RWPE2 (cell line): ENCODE data around the gene ZNF80.

Source experiments
- ATAC-seq: fragments of 200-7000 bp; cut with Tn5 transposase; 3 replicates; pipeline ENCODE4 v1.9.1; 2021; ENCODE audit warnings: low read depth
- DNase-seq: peaks from one replicate; pipeline ENCODE4 v3.0.0-alpha.2; 2020; ENCODE audit warnings: low spot score
- H3K27ac ChIP-seq: fragments of 450-650 bp; 2 replicates; pipeline ENCODE4 v1.5.1; 2017; ENCODE audit warnings: mild to moderate bottlenecking; ENCODE audit not compliant: poor library complexity, severe bottlenecking
- H3K27me3 ChIP-seq: fragments of 250-450 bp; sonication (Bioruptor Pico); 2 replicates; pipeline ENCODE4 v1.5.1; 2021; ENCODE audit warnings: mild to moderate bottlenecking, moderate library complexity; ENCODE audit not compliant: insufficient read depth, poor library complexity, severe bottlenecking
- H3K36me3 ChIP-seq: fragments of 250-450 bp; sonication (Bioruptor Pico); 2 replicates; pipeline ENCODE4 v1.5.1; 2020; ENCODE audit warnings: low read depth, mild to moderate bottlenecking, moderate library complexity
- H3K4me1 ChIP-seq: fragments of 250-450 bp; sonication (Bioruptor Pico); 2 replicates; pipeline ENCODE4 v1.5.1; 2021; ENCODE audit warnings: mild to moderate bottlenecking, moderate library complexity; ENCODE audit not compliant: insufficient read depth, poor library complexity, severe bottlenecking
- H3K4me3 ChIP-seq: fragments of 250-450 bp; sonication (Bioruptor Pico); 2 replicates; pipeline ENCODE4 v1.5.1; 2021; ENCODE audit warnings: mild to moderate bottlenecking, moderate library complexity; ENCODE audit not compliant: severe bottlenecking
- H3K9me3 ChIP-seq: fragments of 250-450 bp; sonication (Bioruptor Pico); 2 replicates; pipeline ENCODE4 v1.5.1; 2021; ENCODE audit warnings: mild to moderate bottlenecking, moderate library complexity; ENCODE audit not compliant: severe bottlenecking
- CTCF ChIP-seq: fragments of 450-650 bp; IDR thresholded peaks from one replicate; pipeline ENCODE4 v1.5.1; 2017; ENCODE audit warnings: mild to moderate bottlenecking, moderate library complexity; ENCODE audit not compliant: poor library complexity, severe bottlenecking

The ZNF80 gene

GRCh38 chr3:114217266-114217665 is 20.1 kb downstream of the ZNF80 start:
- Histone ChIP-seq H3K36me3 (no peaks in the 10 kb centered on the region), H3K4me1 (no peaks in the 10 kb centered on the region), H3K27ac (no peak overlapping the region), H3K9me3 (no peaks in the 10 kb centered on the region), H3K27me3 (no peaks in the 10 kb centered on the region), H3K4me3 (no peak overlapping the region)
- no peak for TF ChIP-seq CTCF
- no peak for ATAC-seq
- no peak for DNase-seq

GRCh38 chr3:114216186-114216970 is 21.0 kb downstream of the ZNF80 start:
- no peak for DNase-seq
- H3K4me1 ChIP-seq: no peaks in the 10 kb centered on the region
- no peaks in the 10 kb centered on the region for H3K36me3 ChIP-seq
- H3K4me3 ChIP-seq: no peak overlapping the region
- no peak for TF ChIP-seq CTCF
- no peaks in the 10 kb centered on the region for H3K27me3 ChIP-seq
- no peaks in the 10 kb centered on the region for H3K9me3 ChIP-seq
- no peak overlapping the region for H3K27ac ChIP-seq
- no peak for ATAC-seq

- Histone ChIP-seq H3K4me1 (no peaks in the 10 kb centered on the region), H3K4me3 (no peak overlapping the region), H3K36me3 (no peaks in the 10 kb centered on the region), H3K9me3 (no peaks in the 10 kb centered on the region), H3K27ac (no peak overlapping the region), H3K27me3 (no peaks in the 10 kb centered on the region)
- ATAC-seq (no peak), DNase-seq (no peak)
- TF ChIP-seq CTCF: no peak
Measured at GRCh38 chr3:114214542-114215341, 22.6 kb downstream of the ZNF80 start.

GRCh38 chr3:114213627-114214541 is 23.5 kb downstream of the ZNF80 start:
- H3K4me3 ChIP-seq: no peak overlapping the region
- ATAC-seq (peak; percentile 46), DNase-seq (no peak)
- no peak overlapping the region for H3K27ac ChIP-seq
- H3K36me3 ChIP-seq: no peaks in the 10 kb centered on the region
- TF ChIP-seq CTCF: no peak
- no peaks in the 10 kb centered on the region for H3K4me1 ChIP-seq
- H3K9me3 ChIP-seq: no peaks in the 10 kb centered on the region
- no peaks in the 10 kb centered on the region for H3K27me3 ChIP-seq
